Progenitor cell of endocrine pancreas (in vitro differentiated cells): ENCODE measurements around the gene HES5. TPM values are rescaled to one million over a fixed set of nuclear protein-coding genes. Genes with fewer than 3 reads are reported as not detected.

ENCODE experiments used
- DNase-seq: peaks from one replicate; pipeline ENCODE4 v3.0.0; 2021; ENCODE audit warnings: low spot score; ENCODE audit not compliant: unreplicated experiment
- H3K27ac Mint-ChIP-seq: 2 replicates; pipeline ENCODE4 v1.8.0; 2021; ENCODE audit warnings: mild to moderate bottlenecking, moderate library complexity, mixed read lengths
- H3K27me3 Mint-ChIP-seq: 2 replicates; pipeline ENCODE4 v1.8.0; 2021; ENCODE audit warnings: mixed read lengths
- H3K36me3 Mint-ChIP-seq: 2 replicates; pipeline ENCODE4 v1.8.0; 2022; ENCODE audit warnings: mixed read lengths; ENCODE audit not compliant: insufficient read depth
- H3K4me1 Mint-ChIP-seq: 2 replicates; pipeline ENCODE4 v1.8.0; 2021; ENCODE audit warnings: low read depth, mixed read lengths
- H3K4me3 Mint-ChIP-seq: 2 replicates; pipeline ENCODE4 v1.8.0; 2021; ENCODE audit warnings: low read depth, mild to moderate bottlenecking, moderate library complexity, mixed read lengths
- H3K9me3 Mint-ChIP-seq: 2 replicates; pipeline ENCODE4 v1.8.0; 2021; ENCODE audit warnings: low read depth, mixed read lengths
- total RNA-seq: library from RNA; stranded (reverse); gene quantifications from 2 replicates; pipeline ENCODE4 v1.2.1, GENCODE V29; 2021
- TF ChIP-seq, protein P1 (sequence below): fragments of 200-600 bp; sonication (generic); IDR thresholded peaks from one replicate; pipeline ENCODE4 v1.5.0; 2021; ENCODE audit warnings: antibody characterized with exemption, mild to moderate bottlenecking; ENCODE audit not compliant: unreplicated experiment

Gene HES5
- total RNA-seq, 1 donor from 2014 or later, result 0.36 TPM

DNA sequence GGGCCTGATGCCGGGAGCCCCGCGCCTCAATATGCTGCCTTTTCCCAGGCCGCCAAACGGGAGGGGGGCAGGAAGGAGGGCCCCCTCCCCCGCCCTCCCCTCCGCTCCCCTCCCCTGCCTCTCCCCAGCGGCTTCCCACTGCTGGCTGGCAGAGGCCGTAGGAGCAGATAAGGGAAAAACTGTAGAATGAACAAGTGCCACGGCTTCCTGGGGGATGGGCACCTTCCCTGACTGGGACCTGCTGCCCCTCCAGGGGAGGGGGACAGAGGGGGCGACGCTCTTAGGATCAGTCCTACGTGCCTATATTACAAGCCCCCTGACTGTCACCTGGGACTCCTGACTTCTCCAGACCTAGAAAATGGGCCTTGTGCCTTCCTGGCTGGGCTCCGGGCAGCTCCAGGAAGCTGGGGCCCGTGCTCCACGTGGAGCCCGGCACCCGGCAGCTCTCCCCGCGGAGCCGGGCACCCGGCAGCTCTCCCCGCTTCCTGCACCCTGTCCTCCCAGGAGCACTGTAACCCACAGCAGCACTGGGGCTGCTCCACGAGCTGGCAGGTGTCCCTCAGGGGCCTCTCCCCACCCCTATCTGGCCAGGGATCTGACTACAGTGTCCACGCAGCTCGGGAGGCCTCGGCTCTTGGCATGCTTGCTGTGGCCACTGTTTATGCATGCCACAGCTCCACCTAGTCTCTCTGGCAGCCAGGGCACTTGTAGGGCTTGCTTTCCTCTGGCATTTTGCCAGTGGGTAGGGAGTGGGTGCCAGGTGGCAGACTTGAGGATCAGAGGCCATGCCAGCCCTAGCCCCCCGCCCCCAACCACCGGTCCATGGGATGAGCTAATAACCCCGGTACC is 674 bp upstream of the HES5 start:
- no peak overlapping the region for H3K4me3 Mint-ChIP-seq
- TF ChIP-seq, protein P1, sequence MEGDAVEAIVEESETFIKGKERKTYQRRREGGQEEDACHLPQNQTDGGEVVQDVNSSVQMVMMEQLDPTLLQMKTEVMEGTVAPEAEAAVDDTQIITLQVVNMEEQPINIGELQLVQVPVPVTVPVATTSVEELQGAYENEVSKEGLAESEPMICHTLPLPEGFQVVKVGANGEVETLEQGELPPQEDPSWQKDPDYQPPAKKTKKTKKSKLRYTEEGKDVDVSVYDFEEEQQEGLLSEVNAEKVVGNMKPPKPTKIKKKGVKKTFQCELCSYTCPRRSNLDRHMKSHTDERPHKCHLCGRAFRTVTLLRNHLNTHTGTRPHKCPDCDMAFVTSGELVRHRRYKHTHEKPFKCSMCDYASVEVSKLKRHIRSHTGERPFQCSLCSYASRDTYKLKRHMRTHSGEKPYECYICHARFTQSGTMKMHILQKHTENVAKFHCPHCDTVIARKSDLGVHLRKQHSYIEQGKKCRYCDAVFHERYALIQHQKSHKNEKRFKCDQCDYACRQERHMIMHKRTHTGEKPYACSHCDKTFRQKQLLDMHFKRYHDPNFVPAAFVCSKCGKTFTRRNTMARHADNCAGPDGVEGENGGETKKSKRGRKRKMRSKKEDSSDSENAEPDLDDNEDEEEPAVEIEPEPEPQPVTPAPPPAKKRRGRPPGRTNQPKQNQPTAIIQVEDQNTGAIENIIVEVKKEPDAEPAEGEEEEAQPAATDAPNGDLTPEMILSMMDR, result no peak

DNA sequence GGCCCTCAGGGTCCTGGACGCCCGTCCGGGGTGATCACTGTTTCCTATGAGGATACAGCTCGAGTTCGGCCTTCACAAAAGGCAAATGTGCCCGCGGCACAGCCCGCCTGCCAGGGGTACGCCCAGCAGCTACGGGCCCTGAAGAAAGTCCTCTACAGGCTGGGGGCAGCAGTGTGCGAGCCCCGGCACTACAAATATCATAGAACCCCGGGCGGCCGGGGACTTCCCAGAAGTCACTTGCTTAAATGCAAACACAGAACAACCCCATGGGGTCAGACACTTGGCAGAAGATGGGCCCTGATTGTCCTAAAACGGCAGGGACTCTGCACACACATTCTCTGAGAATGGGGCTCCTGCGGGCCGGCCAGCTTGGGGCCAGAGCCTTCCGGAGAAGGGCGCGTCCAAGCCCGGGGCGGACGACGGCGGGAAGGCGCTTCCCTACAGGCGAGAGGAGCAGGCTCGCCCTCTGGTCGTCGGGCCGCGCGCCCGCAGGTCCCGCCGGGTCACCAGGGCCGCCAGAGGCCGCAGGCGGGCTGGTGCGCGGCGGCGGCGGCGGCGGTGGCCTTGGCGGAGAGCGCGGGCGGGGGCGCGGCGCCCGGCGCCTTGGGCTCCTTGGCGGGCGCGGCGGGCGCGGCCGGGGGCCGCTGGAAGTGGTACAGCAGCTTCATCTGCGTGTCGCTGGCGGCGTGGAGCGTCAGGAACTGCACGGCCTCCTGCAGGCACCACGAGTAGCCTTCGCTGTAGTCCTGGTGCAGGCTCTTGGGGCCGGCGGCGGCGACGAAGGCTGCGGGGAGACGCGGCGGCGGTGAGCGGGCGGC is 888 bp downstream of the HES5 start:
- no peaks in the 10 kb centered on the region for H3K9me3 Mint-ChIP-seq
- TF ChIP-seq, protein P1, result no peak
- no peak overlapping the region for H3K27ac Mint-ChIP-seq
- peaks cover 37% of the 10 kb centered on the region for H3K27me3 Mint-ChIP-seq
- H3K4me1 Mint-ChIP-seq, result peaks cover 12% of the 10 kb centered on the region
- no peak for DNase-seq
- no peak overlapping the region for H3K4me3 Mint-ChIP-seq
- H3K36me3 Mint-ChIP-seq, result no peaks in the 10 kb centered on the region

More for the DNA sequence above, 674 bp upstream of the HES5 start:
- peaks cover 8% of the 10 kb centered on the region for H3K4me1 Mint-ChIP-seq
- DNase-seq, result no peak
- H3K36me3 Mint-ChIP-seq, result no peaks in the 10 kb centered on the region
- peaks cover 45% of the 10 kb centered on the region for H3K27me3 Mint-ChIP-seq
- no peaks in the 10 kb centered on the region for H3K9me3 Mint-ChIP-seq
- H3K27ac Mint-ChIP-seq, result no peak overlapping the region

DNA sequence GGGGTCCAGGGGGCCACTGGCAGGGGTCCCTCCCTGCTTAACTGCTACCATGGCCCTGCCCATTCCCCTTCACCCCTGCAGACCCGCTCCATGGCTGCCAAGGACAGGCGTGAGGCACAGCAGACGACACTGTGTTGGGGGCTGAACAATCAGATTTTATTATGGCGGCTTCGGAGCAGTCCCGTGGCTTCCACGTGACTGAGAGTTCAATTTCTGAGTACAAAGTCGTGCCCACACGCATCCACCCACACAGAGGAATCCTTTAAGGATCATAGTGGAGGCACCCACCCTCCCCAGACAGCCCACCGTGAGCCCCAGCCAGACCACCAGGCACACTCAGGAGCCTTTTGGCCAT is 1.5 kb downstream of the HES5 start:
- H3K36me3 Mint-ChIP-seq, result no peaks in the 10 kb centered on the region
- no peak overlapping the region for H3K4me3 Mint-ChIP-seq
- TF ChIP-seq, protein P1, result no peak
- DNase-seq, result no peak
- peaks cover 15% of the 10 kb centered on the region for H3K4me1 Mint-ChIP-seq
- H3K9me3 Mint-ChIP-seq, result no peaks in the 10 kb centered on the region
- peaks cover 31% of the 10 kb centered on the region for H3K27me3 Mint-ChIP-seq
- H3K27ac Mint-ChIP-seq, result no peak overlapping the region

DNA sequence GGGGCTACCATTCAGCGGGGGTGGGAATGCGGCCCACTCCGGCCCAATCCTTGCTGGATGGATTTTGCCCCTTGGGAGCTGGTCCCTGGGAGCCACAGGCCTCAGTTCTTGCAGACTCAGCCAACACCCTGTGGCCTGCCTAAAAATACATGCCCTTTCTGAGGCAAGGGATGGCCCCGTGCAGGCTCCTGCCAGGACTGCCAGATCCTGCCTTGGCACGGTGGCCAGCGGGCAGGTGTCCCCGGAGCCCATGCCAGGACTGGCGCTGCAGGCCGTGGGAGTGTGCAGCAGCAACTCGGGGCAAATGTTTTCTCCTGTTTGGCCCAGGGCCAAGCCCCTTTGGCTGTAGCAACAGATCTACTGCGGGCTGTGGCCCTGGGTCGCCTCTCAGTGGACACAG is 2.0 kb downstream of the HES5 start:
- DNase-seq, result no peak
- Mint-ChIP-seq H3K27me3 (peaks cover 26% of the 10 kb centered on the region), H3K36me3 (no peaks in the 10 kb centered on the region), H3K4me3 (no peak overlapping the region), H3K27ac (no peak overlapping the region), H3K9me3 (no peaks in the 10 kb centered on the region), H3K4me1 (peaks cover 15% of the 10 kb centered on the region)
- TF ChIP-seq, protein P1, result no peak

DNA sequence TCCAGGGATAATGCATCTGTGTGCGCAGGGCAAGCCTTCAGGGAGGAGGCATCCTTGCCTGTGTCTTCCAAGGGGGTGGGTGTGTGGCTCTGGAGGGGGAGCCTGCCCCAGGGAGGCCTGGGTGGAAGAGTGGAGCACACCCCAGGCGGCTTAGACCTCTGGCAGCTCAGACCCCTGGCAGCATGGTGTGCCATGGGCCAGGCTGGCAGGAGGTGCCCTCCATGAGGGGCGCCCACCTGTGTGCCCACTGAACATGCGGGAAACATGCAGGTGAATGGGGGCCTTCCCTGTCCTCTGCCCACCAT is 2.6 kb downstream of the HES5 start:
- H3K9me3 Mint-ChIP-seq, result no peaks in the 10 kb centered on the region
- no peak for DNase-seq
- H3K27ac Mint-ChIP-seq, result no peak overlapping the region
- H3K36me3 Mint-ChIP-seq, result no peaks in the 10 kb centered on the region
- TF ChIP-seq, protein P1, result no peak
- no peak overlapping the region for H3K4me3 Mint-ChIP-seq
- H3K4me1 Mint-ChIP-seq, result peaks cover 15% of the 10 kb centered on the region
- H3K27me3 Mint-ChIP-seq, result peaks cover 24% of the 10 kb centered on the region
